Measurements from ENCODE around the gene HCN4. TPM values are rescaled to one million over a fixed set of nuclear protein-coding genes. Genes with fewer than 3 reads are reported as not detected.

Gene HCN4
- total RNA-seq, 3 donors from 2014 or later (not counting 1 experiment from before 2014, with no cell fraction given), result not detected

GRCh38 chr15:73398861-73399260 is 30.1 kb upstream of the HCN4 start:
- Histone ChIP-seq H3K27me3 (ENCODE audit: control insufficient read depth, insufficient read depth, low read length) (no peaks in the 10 kb centered on the region), H3K36me3 (ENCODE audit: control insufficient read depth, insufficient read depth, low read length) (no peaks in the 10 kb centered on the region), H3K9me3 (ENCODE audit: control insufficient read depth, insufficient read depth, low read length) (no peaks in the 10 kb centered on the region), H3K27ac (ENCODE audit: low read length) (no peak overlapping the region), H3K4me3 (ENCODE audit: low read length) (no peak overlapping the region), H3K4me1 (ENCODE audit: control insufficient read depth, insufficient read depth, low read length) (no peaks in the 10 kb centered on the region)
- intact Hi-C loops (cut with micrococcal nuclease), result no loop called here
- no peak overlapping the region for H3K4me3 Mint-ChIP-seq
- H3K9me3 Mint-ChIP-seq, result no peaks in the 10 kb centered on the region
- 83% methylated on average over 4 of the region's 4 CpGs for WGBS (ENCODE audit: insufficient coverage)
- TF ChIP-seq CTCF (IDR thresholded peaks at IDR 0.05), result no peak
- H3K4me1 Mint-ChIP-seq, result no peaks in the 10 kb centered on the region
- no peak for DNase-seq
- H3K36me3 Mint-ChIP-seq, result no peaks in the 10 kb centered on the region
- no peak overlapping the region for H3K27ac Mint-ChIP-seq
- H3K27me3 Mint-ChIP-seq (ENCODE audit: low read depth in 2 of 2), result peaks cover 0 to 5% of the 10 kb centered on the region in 2 donors
- no peak for ATAC-seq

- TF ChIP-seq CTCF (IDR thresholded peaks at IDR 0.05), result no peak
- H3K4me1 Mint-ChIP-seq, result no peaks in the 10 kb centered on the region
- no peaks in the 10 kb centered on the region for H3K9me3 Mint-ChIP-seq
- H3K4me3 Mint-ChIP-seq, result no peak overlapping the region
- WGBS (ENCODE audit: insufficient coverage), result 72% methylated on average over 5 of the region's 5 CpGs
- ATAC-seq, result no peak
- H3K27me3 Mint-ChIP-seq (ENCODE audit: low read depth in 2 of 2), result peaks cover 0 to 10% of the 10 kb centered on the region in 2 donors
- H3K4me1 ChIP-seq (ENCODE audit: control insufficient read depth, insufficient read depth, low read length), result no peaks in the 10 kb centered on the region
- intact Hi-C loops (cut with micrococcal nuclease), result no loop called here
- no peaks in the 10 kb centered on the region for H3K36me3 Mint-ChIP-seq
- H3K27ac Mint-ChIP-seq, result no peak overlapping the region
- no peaks in the 10 kb centered on the region for H3K36me3 ChIP-seq (ENCODE audit: control insufficient read depth, insufficient read depth, low read length)
- H3K27me3 ChIP-seq (ENCODE audit: control insufficient read depth, insufficient read depth, low read length), result no peaks in the 10 kb centered on the region
- no peak for DNase-seq
- no peaks in the 10 kb centered on the region for H3K9me3 ChIP-seq (ENCODE audit: control insufficient read depth, insufficient read depth, low read length)
- no peak overlapping the region for H3K27ac ChIP-seq (ENCODE audit: low read length)
- no peak overlapping the region for H3K4me3 ChIP-seq (ENCODE audit: low read length)
Measured at GRCh38 chr15:73397461-73397860, 28.7 kb upstream of the HCN4 start.

GRCh38 chr15:73395671-73396070 is 26.9 kb upstream of the HCN4 start:
- ATAC-seq (no peak), DNase-seq (no peak)
- Histone ChIP-seq H3K27me3 (ENCODE audit: control insufficient read depth, insufficient read depth, low read length) (no peaks in the 10 kb centered on the region), H3K9me3 (ENCODE audit: control insufficient read depth, insufficient read depth, low read length) (no peaks in the 10 kb centered on the region), H3K36me3 (ENCODE audit: control insufficient read depth, insufficient read depth, low read length) (no peaks in the 10 kb centered on the region), H3K4me3 (ENCODE audit: low read length) (no peak overlapping the region), H3K27ac (ENCODE audit: low read length) (no peak overlapping the region), H3K4me1 (ENCODE audit: control insufficient read depth, insufficient read depth, low read length) (no peaks in the 10 kb centered on the region)
- Mint-ChIP-seq H3K4me3 (no peak overlapping the region), H3K27ac (no peak overlapping the region), H3K36me3 (no peaks in the 10 kb centered on the region), H3K27me3 (ENCODE audit: low read depth in 2 of 2) (peaks cover 13 to 18% of the 10 kb centered on the region in 2 donors), H3K4me1 (no peaks in the 10 kb centered on the region), H3K9me3 (no peaks in the 10 kb centered on the region)
- WGBS (ENCODE audit: insufficient coverage), result 78% methylated on average over 2 of the region's 2 CpGs
- TF ChIP-seq CTCF (IDR thresholded peaks at IDR 0.05), result no peak
- intact Hi-C loops (cut with micrococcal nuclease), result no loop called here

- peaks cover 13 to 19% of the 10 kb centered on the region in 2 donors for H3K27me3 Mint-ChIP-seq (ENCODE audit: low read depth in 2 of 2)
- Histone ChIP-seq H3K27me3 (ENCODE audit: control insufficient read depth, insufficient read depth, low read length) (no peaks in the 10 kb centered on the region), H3K4me1 (ENCODE audit: control insufficient read depth, insufficient read depth, low read length) (no peaks in the 10 kb centered on the region), H3K27ac (ENCODE audit: low read length) (no peak overlapping the region), H3K9me3 (ENCODE audit: control insufficient read depth, insufficient read depth, low read length) (no peaks in the 10 kb centered on the region), H3K4me3 (ENCODE audit: low read length) (no peak overlapping the region), H3K36me3 (ENCODE audit: control insufficient read depth, insufficient read depth, low read length) (no peaks in the 10 kb centered on the region)
- no peaks in the 10 kb centered on the region for H3K4me1 Mint-ChIP-seq
- no peaks in the 10 kb centered on the region for H3K9me3 Mint-ChIP-seq
- no peak for TF ChIP-seq CTCF (IDR thresholded peaks at IDR 0.05)
- DNase-seq (no peak), ATAC-seq (no peak)
- intact Hi-C loops (cut with micrococcal nuclease), result no loop called here
- no peak overlapping the region for H3K27ac Mint-ChIP-seq
- H3K4me3 Mint-ChIP-seq, result no peak overlapping the region
- no peaks in the 10 kb centered on the region for H3K36me3 Mint-ChIP-seq
Measured at GRCh38 chr15:73394782-73395181, 26.0 kb upstream of the HCN4 start.

Data from natural killer cell (primary cell).